ENCODE measurements around the gene BRPF3.

BRPF3 gene

GRCh38 chr6:36224918-36225461, 28.4 kb downstream of the BRPF3 start:
- DNase-seq, result no peak
- no peaks in the 10 kb centered on the region for H3K4me1 ChIP-seq (ENCODE audit: control insufficient read depth, insufficient read depth, low read length, poor library complexity, severe bottlenecking)
- H3K9me3 ChIP-seq (ENCODE audit: control insufficient read depth, low read length), result no peaks in the 10 kb centered on the region
- no peaks in the 10 kb centered on the region for H3K27me3 ChIP-seq (replicated peaks; ENCODE audit: control insufficient read depth, insufficient read depth, low read length, poor library complexity, severe bottlenecking)
- no peak overlapping the region for H3K4me3 ChIP-seq (ENCODE audit: insufficient read depth, low read depth, low read length, poor library complexity, severe bottlenecking)
- H3K36me3 ChIP-seq (ENCODE audit: control insufficient read depth, insufficient read depth, low read length), result peaks cover 63% of the 10 kb centered on the region
- H3K27ac ChIP-seq (ENCODE audit: insufficient read depth, low read length, poor library complexity, severe bottlenecking), result no peak overlapping the region

- H3K9me3 ChIP-seq (ENCODE audit: control insufficient read depth, low read length), result no peaks in the 10 kb centered on the region
- no peak overlapping the region for H3K27ac ChIP-seq (ENCODE audit: insufficient read depth, low read length, poor library complexity, severe bottlenecking)
- no peak for DNase-seq
- no peaks in the 10 kb centered on the region for H3K27me3 ChIP-seq (replicated peaks; ENCODE audit: control insufficient read depth, insufficient read depth, low read length, poor library complexity, severe bottlenecking)
- no peak overlapping the region for H3K4me3 ChIP-seq (ENCODE audit: insufficient read depth, low read depth, low read length, poor library complexity, severe bottlenecking)
- H3K36me3 ChIP-seq (ENCODE audit: control insufficient read depth, insufficient read depth, low read length), result peaks cover 75% of the 10 kb centered on the region
- no peaks in the 10 kb centered on the region for H3K4me1 ChIP-seq (ENCODE audit: control insufficient read depth, insufficient read depth, low read length, poor library complexity, severe bottlenecking)
These were observed 30.0 kb downstream of the BRPF3 start for GRCh38 chr6:36226438-36227047.

GRCh38 chr6:36227379-36228228, 31.1 kb downstream of the BRPF3 start:
- H3K27me3 ChIP-seq (replicated peaks; ENCODE audit: control insufficient read depth, insufficient read depth, low read length, poor library complexity, severe bottlenecking), result no peaks in the 10 kb centered on the region
- no peak overlapping the region for H3K4me3 ChIP-seq (ENCODE audit: insufficient read depth, low read depth, low read length, poor library complexity, severe bottlenecking)
- peaks cover 71% of the 10 kb centered on the region for H3K36me3 ChIP-seq (ENCODE audit: control insufficient read depth, insufficient read depth, low read length)
- no peak for DNase-seq
- H3K27ac ChIP-seq (ENCODE audit: insufficient read depth, low read length, poor library complexity, severe bottlenecking), result no peak overlapping the region
- no peaks in the 10 kb centered on the region for H3K4me1 ChIP-seq (ENCODE audit: control insufficient read depth, insufficient read depth, low read length, poor library complexity, severe bottlenecking)
- H3K9me3 ChIP-seq (ENCODE audit: control insufficient read depth, low read length), result no peaks in the 10 kb centered on the region

- Histone ChIP-seq H3K36me3 (ENCODE audit: control insufficient read depth, insufficient read depth, low read length) (peaks cover 64% of the 10 kb centered on the region), H3K27ac (ENCODE audit: insufficient read depth, low read length, poor library complexity, severe bottlenecking) (no peak overlapping the region), H3K4me3 (ENCODE audit: insufficient read depth, low read depth, low read length, poor library complexity, severe bottlenecking) (no peak overlapping the region), H3K9me3 (ENCODE audit: control insufficient read depth, low read length) (no peaks in the 10 kb centered on the region), H3K27me3 (replicated peaks; ENCODE audit: control insufficient read depth, insufficient read depth, low read length, poor library complexity, severe bottlenecking) (no peaks in the 10 kb centered on the region), H3K4me1 (ENCODE audit: control insufficient read depth, insufficient read depth, low read length, poor library complexity, severe bottlenecking) (no peaks in the 10 kb centered on the region)
- no peak for DNase-seq
These were observed 32.7 kb downstream of the BRPF3 start for GRCh38 chr6:36229223-36229622.

GRCh38 chr6:36230371-36230770, 33.8 kb downstream of the BRPF3 start:
- H3K4me3 ChIP-seq (ENCODE audit: insufficient read depth, low read depth, low read length, poor library complexity, severe bottlenecking), result no peak overlapping the region
- H3K36me3 ChIP-seq (ENCODE audit: control insufficient read depth, insufficient read depth, low read length), result peaks cover 53% of the 10 kb centered on the region
- no peaks in the 10 kb centered on the region for H3K4me1 ChIP-seq (ENCODE audit: control insufficient read depth, insufficient read depth, low read length, poor library complexity, severe bottlenecking)
- no peaks in the 10 kb centered on the region for H3K27me3 ChIP-seq (replicated peaks; ENCODE audit: control insufficient read depth, insufficient read depth, low read length, poor library complexity, severe bottlenecking)
- H3K27ac ChIP-seq (ENCODE audit: insufficient read depth, low read length, poor library complexity, severe bottlenecking), result no peak overlapping the region
- no peaks in the 10 kb centered on the region for H3K9me3 ChIP-seq (ENCODE audit: control insufficient read depth, low read length)
- no peak for DNase-seq

- Histone ChIP-seq H3K4me3 (ENCODE audit: insufficient read depth, low read depth, low read length, poor library complexity, severe bottlenecking) (no peak overlapping the region), H3K4me1 (ENCODE audit: control insufficient read depth, insufficient read depth, low read length, poor library complexity, severe bottlenecking) (no peaks in the 10 kb centered on the region), H3K9me3 (ENCODE audit: control insufficient read depth, low read length) (no peaks in the 10 kb centered on the region), H3K36me3 (ENCODE audit: control insufficient read depth, insufficient read depth, low read length) (peaks cover 44% of the 10 kb centered on the region), H3K27me3 (replicated peaks; ENCODE audit: control insufficient read depth, insufficient read depth, low read length, poor library complexity, severe bottlenecking) (no peaks in the 10 kb centered on the region), H3K27ac (ENCODE audit: insufficient read depth, low read length, poor library complexity, severe bottlenecking) (no peak overlapping the region)
- DNase-seq, result no peak
These were observed 35.6 kb downstream of the BRPF3 start for GRCh38 chr6:36232172-36232571.

- H3K9me3 ChIP-seq (ENCODE audit: control insufficient read depth, low read length), result no peaks in the 10 kb centered on the region
- H3K27me3 ChIP-seq (replicated peaks; ENCODE audit: control insufficient read depth, insufficient read depth, low read length, poor library complexity, severe bottlenecking), result no peaks in the 10 kb centered on the region
- no peaks in the 10 kb centered on the region for H3K4me1 ChIP-seq (ENCODE audit: control insufficient read depth, insufficient read depth, low read length, poor library complexity, severe bottlenecking)
- no peak overlapping the region for H3K27ac ChIP-seq (ENCODE audit: insufficient read depth, low read length, poor library complexity, severe bottlenecking)
- H3K36me3 ChIP-seq (ENCODE audit: control insufficient read depth, insufficient read depth, low read length), result peaks cover 22% of the 10 kb centered on the region
- no peak for DNase-seq
- H3K4me3 ChIP-seq (ENCODE audit: insufficient read depth, low read depth, low read length, poor library complexity, severe bottlenecking), result no peak overlapping the region
These were observed 38.8 kb downstream of the BRPF3 start for GRCh38 chr6:36235309-36235708.

GRCh38 chr6:36235862-36236261, 39.3 kb downstream of the BRPF3 start:
- Histone ChIP-seq H3K4me3 (ENCODE audit: insufficient read depth, low read depth, low read length, poor library complexity, severe bottlenecking) (no peak overlapping the region), H3K27ac (ENCODE audit: insufficient read depth, low read length, poor library complexity, severe bottlenecking) (no peak overlapping the region), H3K27me3 (replicated peaks; ENCODE audit: control insufficient read depth, insufficient read depth, low read length, poor library complexity, severe bottlenecking) (no peaks in the 10 kb centered on the region), H3K9me3 (ENCODE audit: control insufficient read depth, low read length) (no peaks in the 10 kb centered on the region), H3K4me1 (ENCODE audit: control insufficient read depth, insufficient read depth, low read length, poor library complexity, severe bottlenecking) (no peaks in the 10 kb centered on the region), H3K36me3 (ENCODE audit: control insufficient read depth, insufficient read depth, low read length) (peaks cover 16% of the 10 kb centered on the region)
- DNase-seq, result no peak

GRCh38 chr6:36239774-36240173, 43.2 kb downstream of the BRPF3 start:
- no peaks in the 10 kb centered on the region for H3K9me3 ChIP-seq (ENCODE audit: control insufficient read depth, low read length)
- no peaks in the 10 kb centered on the region for H3K27me3 ChIP-seq (replicated peaks; ENCODE audit: control insufficient read depth, insufficient read depth, low read length, poor library complexity, severe bottlenecking)
- DNase-seq, result no peak
- H3K27ac ChIP-seq (ENCODE audit: insufficient read depth, low read length, poor library complexity, severe bottlenecking), result no peak overlapping the region
- no peak overlapping the region for H3K4me3 ChIP-seq (ENCODE audit: insufficient read depth, low read depth, low read length, poor library complexity, severe bottlenecking)
- no peaks in the 10 kb centered on the region for H3K36me3 ChIP-seq (ENCODE audit: control insufficient read depth, insufficient read depth, low read length)
- H3K4me1 ChIP-seq (ENCODE audit: control insufficient read depth, insufficient read depth, low read length, poor library complexity, severe bottlenecking), result no peaks in the 10 kb centered on the region

- H3K27me3 ChIP-seq (replicated peaks; ENCODE audit: control insufficient read depth, insufficient read depth, low read length, poor library complexity, severe bottlenecking), result no peaks in the 10 kb centered on the region
- H3K9me3 ChIP-seq (ENCODE audit: control insufficient read depth, low read length), result no peaks in the 10 kb centered on the region
- H3K36me3 ChIP-seq (ENCODE audit: control insufficient read depth, insufficient read depth, low read length), result no peaks in the 10 kb centered on the region
- no peaks in the 10 kb centered on the region for H3K4me1 ChIP-seq (ENCODE audit: control insufficient read depth, insufficient read depth, low read length, poor library complexity, severe bottlenecking)
- no peak for DNase-seq
- no peak overlapping the region for H3K4me3 ChIP-seq (ENCODE audit: insufficient read depth, low read depth, low read length, poor library complexity, severe bottlenecking)
- H3K27ac ChIP-seq (ENCODE audit: insufficient read depth, low read length, poor library complexity, severe bottlenecking), result no peak overlapping the region
These were observed 45.2 kb downstream of the BRPF3 start for GRCh38 chr6:36241728-36242127.
